HEK293 (cell line): ENCODE data around the gene SOX18.
A peak's percentile ranks its signal among the peaks of the same experiment; 100 is the strongest.

Source experiments
- CTCF ChIA-PET: fragments of 350-600 bp; formaldehyde crosslinking; extraction: SDS; loops from one replicate; lab custom pipeline; 2021; ENCODE audit warnings: antibody characterized with exemption; lab: Yijun Ruan, JAX
- POLR2A ChIA-PET: fragments of 300-600 bp; formaldehyde crosslinking; extraction: SDS; loops from one replicate; lab custom pipeline; 2020; ENCODE audit warnings: antibody characterized with exemption, inconsistent platforms; lab: Yijun Ruan, JAX
- H3K27ac ChIP-seq: fragments of 200-500 bp; sonication (Bioruptor generic); 2 replicates; pipeline ENCODE4 v1.5.1; 2014; ENCODE audit warnings: low read depth, low read length, control low read depth, inconsistent platforms; ENCODE audit errors: extremely low read depth
- H3K36me3 ChIP-seq, 2 experiments: fragments of 200-500 bp in 1 of 2; sonication (Bioruptor generic) in 1 of 2; 1 replicate in 1 of 2; 2 replicates in 1 of 2; pipeline ENCODE4 v1.5.1; 2014 to 2017; ENCODE audit warnings: inconsistent platforms in 2 of 2, low read length in 2 of 2; ENCODE audit not compliant: control insufficient read depth in 2 of 2, insufficient read depth in 1 of 2
- H3K4me1 ChIP-seq: fragments of 200-500 bp; sonication (Bioruptor generic); 2 replicates; pipeline ENCODE4 v1.5.1; 2014; ENCODE audit warnings: mild to moderate bottlenecking, low read length, inconsistent platforms; ENCODE audit not compliant: control insufficient read depth, insufficient read depth
- H3K4me3 ChIP-seq: 2 replicates; pipeline ENCODE4 v1.5.1; 2011; ENCODE audit warnings: low read depth, mild to moderate bottlenecking, control low read depth, low read length, moderate library complexity
- H3K9me3 ChIP-seq: fragments of 200-500 bp; sonication (Bioruptor generic); 2 replicates; pipeline ENCODE4 v1.5.1; 2014; ENCODE audit warnings: low read depth, low read length, inconsistent platforms; ENCODE audit not compliant: control insufficient read depth, insufficient read depth
- ATF2 ChIP-seq: fragments of 450-650 bp; formaldehyde crosslinking; IDR thresholded peaks from 2 replicates; pipeline ENCODE4 v1.5.1; 2016; ENCODE audit warnings: missing biosample characterization, missing genetic modification characterization, low read depth
- EGR2 ChIP-seq: fragments of 450-650 bp; formaldehyde crosslinking; IDR thresholded peaks from 2 replicates; pipeline ENCODE4 v1.5.1; 2016; ENCODE audit warnings: low read depth, missing biosample characterization, missing genetic modification characterization
- PBX3 ChIP-seq: sonication (generic); formaldehyde crosslinking; IDR thresholded peaks from 2 replicates; pipeline ENCODE4 v1.8.1; 2022; ENCODE audit warnings: mild to moderate bottlenecking, moderate library complexity, missing genetic modification reagents
- SP3 ChIP-seq: fragments of 450-650 bp; formaldehyde crosslinking; IDR thresholded peaks from 2 replicates; pipeline ENCODE4 v1.5.1; 2016; ENCODE audit warnings: missing biosample characterization, missing genetic modification characterization
- ZEB2 ChIP-seq: fragments of 450-650 bp; formaldehyde crosslinking; IDR thresholded peaks from 2 replicates; pipeline ENCODE4 v1.5.1; 2016; ENCODE audit warnings: missing biosample characterization, missing genetic modification characterization
- ZNF114 ChIP-seq: fragments of 450-650 bp; formaldehyde crosslinking; IDR thresholded peaks from 2 replicates; pipeline ENCODE4 v1.5.0; 2017; ENCODE audit warnings: missing biosample characterization, missing genetic modification characterization
- ZNF155 ChIP-seq: fragments of 450-650 bp; formaldehyde crosslinking; IDR thresholded peaks from 2 replicates; pipeline ENCODE4 v1.5.1; 2016; ENCODE audit warnings: missing biosample characterization, missing genetic modification characterization
- ZNF202 ChIP-seq: fragments of 450-650 bp; formaldehyde crosslinking; IDR thresholded peaks from 2 replicates; pipeline ENCODE4 v1.5.1; 2016; ENCODE audit warnings: missing biosample characterization, missing genetic modification characterization, borderline replicate concordance
- ZNF223 ChIP-seq: fragments of 450-650 bp; formaldehyde crosslinking; IDR thresholded peaks from 2 replicates; pipeline ENCODE4 v1.5.1; 2016; ENCODE audit warnings: missing biosample characterization, missing genetic modification characterization
- ZNF391 ChIP-seq: fragments of 450-650 bp; formaldehyde crosslinking; IDR thresholded peaks from 2 replicates; pipeline ENCODE4 v1.5.1; 2016; ENCODE audit warnings: low read depth, missing biosample characterization, missing genetic modification characterization, borderline replicate concordance
- ZNF423 ChIP-seq: fragments of 450-650 bp; formaldehyde crosslinking; IDR thresholded peaks from 2 replicates; pipeline ENCODE4 v1.5.1; 2016; ENCODE audit warnings: missing biosample characterization, missing genetic modification characterization
- ZNF529 ChIP-seq: fragments of 450-650 bp; formaldehyde crosslinking; IDR thresholded peaks from 2 replicates; pipeline ENCODE4 v1.5.1; 2017; ENCODE audit warnings: missing genetic modification characterization, missing biosample characterization; ENCODE audit not compliant: insufficient replicate concordance
- ZNF664 ChIP-seq: fragments of 450-650 bp; formaldehyde crosslinking; IDR thresholded peaks from 2 replicates; pipeline ENCODE4 v1.5.1; 2016; ENCODE audit warnings: missing biosample characterization, missing genetic modification characterization
- ZNF791 ChIP-seq: fragments of 450-650 bp; formaldehyde crosslinking; IDR thresholded peaks from 2 replicates; pipeline ENCODE4 v1.5.1; 2016; ENCODE audit warnings: missing biosample characterization, missing genetic modification characterization
- ZNF792 ChIP-seq: fragments of 450-650 bp; formaldehyde crosslinking; IDR thresholded peaks from 2 replicates; pipeline ENCODE4 v1.5.1; 2016; ENCODE audit warnings: missing biosample characterization, missing genetic modification characterization
- TF ChIP-seq, protein P1 (sequence below): fragments of 450-650 bp; formaldehyde crosslinking; IDR thresholded peaks from 2 replicates; pipeline ENCODE4 v1.5.1; 2017; ENCODE audit warnings: missing biosample characterization, missing genetic modification characterization
- TF ChIP-seq, protein P2 (sequence below): fragments of 450-650 bp; formaldehyde crosslinking; IDR thresholded peaks from 2 replicates; pipeline ENCODE4 v1.5.1; 2016; ENCODE audit warnings: missing biosample characterization, missing genetic modification characterization, borderline replicate concordance
- TF ChIP-seq, protein P3 (sequence below): fragments of 450-650 bp; formaldehyde crosslinking; IDR thresholded peaks from 2 replicates; pipeline ENCODE4 v1.5.1; 2016; ENCODE audit warnings: missing biosample characterization, missing genetic modification characterization, borderline replicate concordance
- TF ChIP-seq, protein P4 (sequence below): fragments of 450-650 bp; formaldehyde crosslinking; IDR thresholded peaks from 2 replicates; pipeline ENCODE4 v1.5.1; 2016; ENCODE audit warnings: missing biosample characterization, missing genetic modification characterization

The SOX18 gene

DNA sequence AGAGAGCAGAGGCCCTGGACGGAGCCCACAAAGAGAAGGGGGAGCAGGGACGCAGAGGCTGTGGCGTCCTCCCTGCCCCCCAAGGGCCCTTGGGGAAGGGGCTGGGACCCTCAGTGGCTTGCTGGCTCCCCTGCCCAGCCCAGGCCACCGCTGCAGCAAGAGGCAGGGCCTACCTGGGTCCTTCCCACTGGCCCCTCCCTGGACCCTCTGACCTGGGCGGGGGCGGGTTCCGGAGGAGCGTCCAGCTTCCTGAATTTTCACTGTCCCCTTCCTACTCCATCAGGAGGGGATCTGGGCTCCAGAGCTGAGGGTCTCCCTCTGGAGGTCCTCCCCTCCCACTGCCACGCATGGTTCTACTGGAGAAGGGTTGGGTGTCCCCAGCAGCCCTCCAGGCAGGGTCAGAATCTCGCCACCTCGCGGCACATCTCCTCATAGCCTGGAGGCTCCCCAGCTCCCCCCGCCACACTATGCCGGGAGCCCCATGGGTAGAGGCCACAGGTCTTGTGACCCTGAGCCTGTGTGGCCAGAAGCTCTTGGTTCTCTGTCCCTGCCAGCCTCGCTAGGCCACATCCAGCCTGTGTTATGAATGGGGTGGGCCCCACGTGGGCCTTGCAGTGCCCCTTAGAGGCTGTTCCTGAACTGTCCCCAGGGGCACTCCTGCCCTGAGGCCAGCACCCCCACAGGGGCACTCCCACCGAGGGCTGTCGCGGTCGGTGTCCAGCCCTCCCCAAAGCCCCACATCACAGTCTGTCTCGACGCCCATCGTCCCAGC is 1.0 kb upstream of the SOX18 start (continued):
- TF ChIP-seq, protein P1, sequence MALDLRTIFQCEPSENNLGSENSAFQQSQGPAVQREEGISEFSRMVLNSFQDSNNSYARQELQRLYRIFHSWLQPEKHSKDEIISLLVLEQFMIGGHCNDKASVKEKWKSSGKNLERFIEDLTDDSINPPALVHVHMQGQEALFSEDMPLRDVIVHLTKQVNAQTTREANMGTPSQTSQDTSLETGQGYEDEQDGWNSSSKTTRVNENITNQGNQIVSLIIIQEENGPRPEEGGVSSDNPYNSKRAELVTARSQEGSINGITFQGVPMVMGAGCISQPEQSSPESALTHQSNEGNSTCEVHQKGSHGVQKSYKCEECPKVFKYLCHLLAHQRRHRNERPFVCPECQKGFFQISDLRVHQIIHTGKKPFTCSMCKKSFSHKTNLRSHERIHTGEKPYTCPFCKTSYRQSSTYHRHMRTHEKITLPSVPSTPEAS (tag by site-specific recombination), result no peak
- TF ChIP-seq, protein P2, sequence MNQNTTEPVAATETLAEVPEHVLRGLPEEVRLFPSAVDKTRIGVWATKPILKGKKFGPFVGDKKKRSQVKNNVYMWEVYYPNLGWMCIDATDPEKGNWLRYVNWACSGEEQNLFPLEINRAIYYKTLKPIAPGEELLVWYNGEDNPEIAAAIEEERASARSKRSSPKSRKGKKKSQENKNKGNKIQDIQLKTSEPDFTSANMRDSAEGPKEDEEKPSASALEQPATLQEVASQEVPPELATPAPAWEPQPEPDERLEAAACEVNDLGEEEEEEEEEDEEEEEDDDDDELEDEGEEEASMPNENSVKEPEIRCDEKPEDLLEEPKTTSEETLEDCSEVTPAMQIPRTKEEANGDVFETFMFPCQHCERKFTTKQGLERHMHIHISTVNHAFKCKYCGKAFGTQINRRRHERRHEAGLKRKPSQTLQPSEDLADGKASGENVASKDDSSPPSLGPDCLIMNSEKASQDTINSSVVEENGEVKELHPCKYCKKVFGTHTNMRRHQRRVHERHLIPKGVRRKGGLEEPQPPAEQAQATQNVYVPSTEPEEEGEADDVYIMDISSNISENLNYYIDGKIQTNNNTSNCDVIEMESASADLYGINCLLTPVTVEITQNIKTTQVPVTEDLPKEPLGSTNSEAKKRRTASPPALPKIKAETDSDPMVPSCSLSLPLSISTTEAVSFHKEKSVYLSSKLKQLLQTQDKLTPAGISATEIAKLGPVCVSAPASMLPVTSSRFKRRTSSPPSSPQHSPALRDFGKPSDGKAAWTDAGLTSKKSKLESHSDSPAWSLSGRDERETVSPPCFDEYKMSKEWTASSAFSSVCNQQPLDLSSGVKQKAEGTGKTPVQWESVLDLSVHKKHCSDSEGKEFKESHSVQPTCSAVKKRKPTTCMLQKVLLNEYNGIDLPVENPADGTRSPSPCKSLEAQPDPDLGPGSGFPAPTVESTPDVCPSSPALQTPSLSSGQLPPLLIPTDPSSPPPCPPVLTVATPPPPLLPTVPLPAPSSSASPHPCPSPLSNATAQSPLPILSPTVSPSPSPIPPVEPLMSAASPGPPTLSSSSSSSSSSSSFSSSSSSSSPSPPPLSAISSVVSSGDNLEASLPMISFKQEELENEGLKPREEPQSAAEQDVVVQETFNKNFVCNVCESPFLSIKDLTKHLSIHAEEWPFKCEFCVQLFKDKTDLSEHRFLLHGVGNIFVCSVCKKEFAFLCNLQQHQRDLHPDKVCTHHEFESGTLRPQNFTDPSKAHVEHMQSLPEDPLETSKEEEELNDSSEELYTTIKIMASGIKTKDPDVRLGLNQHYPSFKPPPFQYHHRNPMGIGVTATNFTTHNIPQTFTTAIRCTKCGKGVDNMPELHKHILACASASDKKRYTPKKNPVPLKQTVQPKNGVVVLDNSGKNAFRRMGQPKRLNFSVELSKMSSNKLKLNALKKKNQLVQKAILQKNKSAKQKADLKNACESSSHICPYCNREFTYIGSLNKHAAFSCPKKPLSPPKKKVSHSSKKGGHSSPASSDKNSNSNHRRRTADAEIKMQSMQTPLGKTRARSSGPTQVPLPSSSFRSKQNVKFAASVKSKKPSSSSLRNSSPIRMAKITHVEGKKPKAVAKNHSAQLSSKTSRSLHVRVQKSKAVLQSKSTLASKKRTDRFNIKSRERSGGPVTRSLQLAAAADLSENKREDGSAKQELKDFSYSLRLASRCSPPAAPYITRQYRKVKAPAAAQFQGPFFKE, result no peak
- no peak for TF ChIP-seq ZNF223 (tag by site-specific recombination)

- Histone ChIP-seq H3K4me3 (peak overlapping the region; percentile 19), H3K36me3 (peaks cover 0 to 5% of the 10 kb centered on the region in 2 experiments; a peak in 1 of 3 replicates), H3K4me1 (peaks cover 6% of the 10 kb centered on the region), H3K9me3 (no peaks in the 10 kb centered on the region), H3K27ac (peak overlapping the region; percentile 22; the same call in 1 of the 2 replicates)
- POLR2A ChIA-PET, result interaction anchor here (0.9 kb wide), 1 partner anchor 10 kb away, joined by 3 read pairs; no protein-coding TSS in a partner anchor
- CTCF ChIA-PET, result interaction anchor here (1.3 kb wide), 1 partner anchor 10 kb away, joined by 7 read pairs; no protein-coding TSS in a partner anchor
- no peak for TF ChIP-seq ZNF791
- TF ChIP-seq ATF2 (tag by site-specific recombination), result no peak
- TF ChIP-seq ZNF423 (tag by site-specific recombination), result peak; percentile 99
- TF ChIP-seq, protein P3, sequence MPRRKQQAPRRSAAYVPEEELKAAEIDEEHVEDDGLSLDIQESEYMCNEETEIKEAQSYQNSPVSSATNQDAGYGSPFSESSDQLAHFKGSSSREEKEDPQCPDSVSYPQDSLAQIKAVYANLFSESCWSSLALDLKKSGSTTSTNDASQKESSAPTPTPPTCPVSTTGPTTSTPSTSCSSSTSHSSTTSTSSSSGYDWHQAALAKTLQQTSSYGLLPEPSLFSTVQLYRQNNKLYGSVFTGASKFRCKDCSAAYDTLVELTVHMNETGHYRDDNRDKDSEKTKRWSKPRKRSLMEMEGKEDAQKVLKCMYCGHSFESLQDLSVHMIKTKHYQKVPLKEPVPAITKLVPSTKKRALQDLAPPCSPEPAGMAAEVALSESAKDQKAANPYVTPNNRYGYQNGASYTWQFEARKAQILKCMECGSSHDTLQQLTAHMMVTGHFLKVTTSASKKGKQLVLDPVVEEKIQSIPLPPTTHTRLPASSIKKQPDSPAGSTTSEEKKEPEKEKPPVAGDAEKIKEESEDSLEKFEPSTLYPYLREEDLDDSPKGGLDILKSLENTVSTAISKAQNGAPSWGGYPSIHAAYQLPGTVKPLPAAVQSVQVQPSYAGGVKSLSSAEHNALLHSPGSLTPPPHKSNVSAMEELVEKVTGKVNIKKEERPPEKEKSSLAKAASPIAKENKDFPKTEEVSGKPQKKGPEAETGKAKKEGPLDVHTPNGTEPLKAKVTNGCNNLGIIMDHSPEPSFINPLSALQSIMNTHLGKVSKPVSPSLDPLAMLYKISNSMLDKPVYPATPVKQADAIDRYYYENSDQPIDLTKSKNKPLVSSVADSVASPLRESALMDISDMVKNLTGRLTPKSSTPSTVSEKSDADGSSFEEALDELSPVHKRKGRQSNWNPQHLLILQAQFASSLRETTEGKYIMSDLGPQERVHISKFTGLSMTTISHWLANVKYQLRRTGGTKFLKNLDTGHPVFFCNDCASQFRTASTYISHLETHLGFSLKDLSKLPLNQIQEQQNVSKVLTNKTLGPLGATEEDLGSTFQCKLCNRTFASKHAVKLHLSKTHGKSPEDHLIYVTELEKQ (tag by site-specific recombination), result 0 out of 2 replicates have a peak, but pooled peaks have one; percentile 40
- no peak for TF ChIP-seq ZNF792 (tag by site-specific recombination)
- TF ChIP-seq EGR2 (tag by site-specific recombination), result peak; percentile 82
- TF ChIP-seq PBX3 (CRISPR knock-in tag), result no peak
- no peak for TF ChIP-seq ZNF529
- TF ChIP-seq ZNF391, result no peak
- no peak for TF ChIP-seq ZNF664 (tag by site-specific recombination)
- peak; percentile 60; the same call in 1 of the 2 replicates for TF ChIP-seq ZEB2 (tag by site-specific recombination)
- no peak for TF ChIP-seq ZNF155 (tag by site-specific recombination)
- no peak for TF ChIP-seq ZNF202 (tag by site-specific recombination)
- TF ChIP-seq, protein P4, sequence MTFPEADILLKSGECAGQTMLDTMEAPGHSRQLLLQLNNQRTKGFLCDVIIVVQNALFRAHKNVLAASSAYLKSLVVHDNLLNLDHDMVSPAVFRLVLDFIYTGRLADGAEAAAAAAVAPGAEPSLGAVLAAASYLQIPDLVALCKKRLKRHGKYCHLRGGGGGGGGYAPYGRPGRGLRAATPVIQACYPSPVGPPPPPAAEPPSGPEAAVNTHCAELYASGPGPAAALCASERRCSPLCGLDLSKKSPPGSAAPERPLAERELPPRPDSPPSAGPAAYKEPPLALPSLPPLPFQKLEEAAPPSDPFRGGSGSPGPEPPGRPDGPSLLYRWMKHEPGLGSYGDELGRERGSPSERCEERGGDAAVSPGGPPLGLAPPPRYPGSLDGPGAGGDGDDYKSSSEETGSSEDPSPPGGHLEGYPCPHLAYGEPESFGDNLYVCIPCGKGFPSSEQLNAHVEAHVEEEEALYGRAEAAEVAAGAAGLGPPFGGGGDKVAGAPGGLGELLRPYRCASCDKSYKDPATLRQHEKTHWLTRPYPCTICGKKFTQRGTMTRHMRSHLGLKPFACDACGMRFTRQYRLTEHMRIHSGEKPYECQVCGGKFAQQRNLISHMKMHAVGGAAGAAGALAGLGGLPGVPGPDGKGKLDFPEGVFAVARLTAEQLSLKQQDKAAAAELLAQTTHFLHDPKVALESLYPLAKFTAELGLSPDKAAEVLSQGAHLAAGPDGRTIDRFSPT, result peak; percentile 60
- TF ChIP-seq ZNF114 (tag by site-specific recombination), result no peak
- TF ChIP-seq SP3 (tag by site-specific recombination), result peak; percentile 52; the same call in 1 of the 2 replicates
These were observed 430 bp upstream of the SOX18 start for GRCh38 chr20:64049878-64050260.
